IgD-negative memory B cell (primary cell): ENCODE results near the gene NAALADL2. TPM values are rescaled to one million over a fixed set of nuclear protein-coding genes. Genes with fewer than 3 reads are reported as not detected.
"Not testable (repeated sequence)": the region's sequence is repeated elsewhere in the genome, so short reads cannot be mapped to it uniquely, and the experiment has no call there.

Experiments
- H3K27ac Mint-ChIP-seq, 3 donors: one replicate each; pipeline ENCODE4 v1.8.0; 2020 to 2022; ENCODE audit warnings: mild to moderate bottlenecking in 3 of 3, mixed read lengths in 3 of 3, moderate library complexity in 1 of 3
- H3K27me3 Mint-ChIP-seq: one replicate; pipeline ENCODE4 v1.8.0; 2021; ENCODE audit warnings: mixed read lengths
- H3K36me3 Mint-ChIP-seq: one replicate; pipeline ENCODE4 v1.8.0; 2020; ENCODE audit warnings: mild to moderate bottlenecking, mixed read lengths
- H3K4me1 Mint-ChIP-seq, 3 donors: one replicate each; pipeline ENCODE4 v1.8.0; 2020 to 2022; ENCODE audit warnings: mixed read lengths in 3 of 3, mild to moderate bottlenecking in 1 of 3
- H3K4me3 Mint-ChIP-seq, 4 donors: one replicate each; pipeline ENCODE4 v1.8.0; 2020 to 2022; ENCODE audit warnings: mild to moderate bottlenecking in 4 of 4, mixed read lengths in 4 of 4, moderate library complexity in 3 of 4
- H3K9me3 Mint-ChIP-seq, 3 donors: one replicate each; pipeline ENCODE4 v1.8.0; 2020 to 2021; ENCODE audit warnings: mixed read lengths in 3 of 3, mild to moderate bottlenecking in 1 of 3
- polyA plus RNA-seq: library from polyadenylated mRNA; unstranded; fragments of 300-500 nt; fragmentation: Illumina TruSeq; gene quantifications from one replicate; pipeline ENCODE4 v1.2.3, GENCODE V29; 2021

NAALADL2 gene
- polyA plus RNA-seq, 1 donor from 2014 or later, result not detected

GRCh38 chr3:175342196-175342595 lies 483.1 kb downstream of the NAALADL2 start:
- H3K4me3 Mint-ChIP-seq, result no peak overlapping the region
- H3K9me3 Mint-ChIP-seq, result peaks cover 2 to 22% (median 5%) of the 10 kb centered on the region in 3 donors
- H3K27me3 Mint-ChIP-seq, result no peaks in the 10 kb centered on the region
- H3K27ac Mint-ChIP-seq, result no peak overlapping the region
- no peaks in the 10 kb centered on the region for H3K4me1 Mint-ChIP-seq
- no peaks in the 10 kb centered on the region for H3K36me3 Mint-ChIP-seq

GRCh38 chr3:175343946-175344345 lies 484.8 kb downstream of the NAALADL2 start:
- H3K9me3 Mint-ChIP-seq, result peaks cover 1 to 15% (median 4%) of the 10 kb centered on the region in 3 donors

GRCh38 chr3:175346573-175347356 lies 487.6 kb downstream of the NAALADL2 start:
- Mint-ChIP-seq H3K4me1 (no peaks in the 10 kb centered on the region), H3K9me3 (peaks cover 2 to 14% (median 4%) of the 10 kb centered on the region in 3 donors), H3K36me3 (no peaks in the 10 kb centered on the region), H3K4me3 (no peak overlapping the region), H3K27ac (no peak overlapping the region), H3K27me3 (no peaks in the 10 kb centered on the region)

More at GRCh38 chr3:175343946-175344345, 484.8 kb downstream of the NAALADL2 start:
- no peaks in the 10 kb centered on the region for H3K36me3 Mint-ChIP-seq
- H3K27ac Mint-ChIP-seq, result no peak overlapping the region
- H3K4me1 Mint-ChIP-seq, result no peaks in the 10 kb centered on the region
- H3K27me3 Mint-ChIP-seq, result no peaks in the 10 kb centered on the region
- H3K4me3 Mint-ChIP-seq, result no peak overlapping the region

GRCh38 chr3:175349168-175349567 lies 490.0 kb downstream of the NAALADL2 start:
- no peaks in the 10 kb centered on the region for H3K27me3 Mint-ChIP-seq

GRCh38 chr3:175355801-175356335 lies 496.7 kb downstream of the NAALADL2 start:
- H3K4me1 Mint-ChIP-seq, result no peaks in the 10 kb centered on the region
- no peaks in the 10 kb centered on the region for H3K27me3 Mint-ChIP-seq
- no peak overlapping the region for H3K27ac Mint-ChIP-seq

More at GRCh38 chr3:175349168-175349567, 490.0 kb downstream of the NAALADL2 start:
- H3K9me3 Mint-ChIP-seq, result peaks cover 2 to 17% (median 2%) of the 10 kb centered on the region in 3 donors
- H3K4me3 Mint-ChIP-seq, result no peak overlapping the region
- no peaks in the 10 kb centered on the region for H3K4me1 Mint-ChIP-seq
- no peaks in the 10 kb centered on the region for H3K36me3 Mint-ChIP-seq
- no peak overlapping the region for H3K27ac Mint-ChIP-seq

GRCh38 chr3:175356899-175357324 lies 497.8 kb downstream of the NAALADL2 start:
- H3K27me3 Mint-ChIP-seq, result no peaks in the 10 kb centered on the region
- no peaks in the 10 kb centered on the region for H3K36me3 Mint-ChIP-seq
- H3K9me3 Mint-ChIP-seq, result peaks cover 0 to 6% (median 4%) of the 10 kb centered on the region in 3 donors
- H3K4me1 Mint-ChIP-seq, result no peaks in the 10 kb centered on the region
- H3K27ac Mint-ChIP-seq, result no peak overlapping the region
- no peak overlapping the region for H3K4me3 Mint-ChIP-seq

More at GRCh38 chr3:175355801-175356335, 496.7 kb downstream of the NAALADL2 start:
- H3K36me3 Mint-ChIP-seq, result no peaks in the 10 kb centered on the region
- peaks cover 0 to 11% (median 4%) of the 10 kb centered on the region in 3 donors for H3K9me3 Mint-ChIP-seq
- no peak overlapping the region for H3K4me3 Mint-ChIP-seq

GRCh38 chr3:175357758-175358157 lies 498.6 kb downstream of the NAALADL2 start:
- Mint-ChIP-seq H3K9me3 (peaks cover 0 to 8% (median 5%) of the 10 kb centered on the region in 3 donors), H3K27ac (no peak overlapping the region), H3K36me3 (no peaks in the 10 kb centered on the region), H3K4me3 (no peak overlapping the region), H3K27me3 (no peaks in the 10 kb centered on the region), H3K4me1 (no peaks in the 10 kb centered on the region)

GRCh38 chr3:175358935-175359334 lies 499.8 kb downstream of the NAALADL2 start:
- H3K27me3 Mint-ChIP-seq, result no peaks in the 10 kb centered on the region
- no peak overlapping the region for H3K27ac Mint-ChIP-seq
- no peaks in the 10 kb centered on the region for H3K4me1 Mint-ChIP-seq
- H3K4me3 Mint-ChIP-seq, result no peak overlapping the region
- H3K36me3 Mint-ChIP-seq, result no peaks in the 10 kb centered on the region
- peaks cover 0 to 8% (median 7%) of the 10 kb centered on the region in 3 donors for H3K9me3 Mint-ChIP-seq

- not testable (repeated sequence) for H3K4me3 Mint-ChIP-seq
These were observed 511.3 kb downstream of the NAALADL2 start for GRCh38 chr3:175370426-175370825.

GRCh38 chr3:175371187-175371586 lies 512.1 kb downstream of the NAALADL2 start:
- not testable (repeated sequence) for H3K27me3 Mint-ChIP-seq, H3K9me3 Mint-ChIP-seq, H3K36me3 Mint-ChIP-seq, H3K27ac Mint-ChIP-seq, H3K4me3 Mint-ChIP-seq, H3K4me1 Mint-ChIP-seq

More at GRCh38 chr3:175370426-175370825, 511.3 kb downstream of the NAALADL2 start:
- H3K9me3 Mint-ChIP-seq, H3K36me3 Mint-ChIP-seq, H3K4me1 Mint-ChIP-seq, H3K27me3 Mint-ChIP-seq, H3K27ac Mint-ChIP-seq: not testable (repeated sequence)

- Mint-ChIP-seq H3K27ac (no peak overlapping the region), H3K4me3 (no peak overlapping the region), H3K9me3 (peaks cover 0 to 4% (median 0%) of the 10 kb centered on the region in 3 donors), H3K4me1 (no peaks in the 10 kb centered on the region), H3K27me3 (no peaks in the 10 kb centered on the region), H3K36me3 (no peaks in the 10 kb centered on the region)
These were observed 515.6 kb downstream of the NAALADL2 start for GRCh38 chr3:175374705-175375104.

- Mint-ChIP-seq H3K4me1 (no peaks in the 10 kb centered on the region), H3K27ac (no peak overlapping the region), H3K36me3 (no peaks in the 10 kb centered on the region), H3K4me3 (no peak overlapping the region), H3K27me3 (no peaks in the 10 kb centered on the region), H3K9me3 (peaks cover 0 to 4% (median 0%) of the 10 kb centered on the region in 3 donors)
These were observed 519.2 kb downstream of the NAALADL2 start for GRCh38 chr3:175378348-175378747.

- H3K4me3 Mint-ChIP-seq, result no peak overlapping the region
- H3K36me3 Mint-ChIP-seq, result no peaks in the 10 kb centered on the region
- no peak overlapping the region for H3K27ac Mint-ChIP-seq
- no peaks in the 10 kb centered on the region for H3K27me3 Mint-ChIP-seq
- peaks cover 0 to 3% (median 0%) of the 10 kb centered on the region in 3 donors for H3K9me3 Mint-ChIP-seq
- no peaks in the 10 kb centered on the region for H3K4me1 Mint-ChIP-seq
These were observed 522.6 kb downstream of the NAALADL2 start for GRCh38 chr3:175381685-175382084.

GRCh38 chr3:175383371-175383770 lies 524.2 kb downstream of the NAALADL2 start:
- Mint-ChIP-seq H3K27me3 (no peaks in the 10 kb centered on the region), H3K9me3 (peaks cover 0 to 2% (median 0%) of the 10 kb centered on the region in 3 donors), H3K27ac (no peak overlapping the region)

GRCh38 chr3:175383813-175384212 lies 524.7 kb downstream of the NAALADL2 start:
- no peaks in the 10 kb centered on the region for H3K27me3 Mint-ChIP-seq
- peaks cover 0 to 2% (median 0%) of the 10 kb centered on the region in 3 donors for H3K9me3 Mint-ChIP-seq
- no peaks in the 10 kb centered on the region for H3K36me3 Mint-ChIP-seq
- no peak overlapping the region for H3K4me3 Mint-ChIP-seq
- H3K27ac Mint-ChIP-seq, result no peak overlapping the region
- H3K4me1 Mint-ChIP-seq, result no peaks in the 10 kb centered on the region

More at GRCh38 chr3:175383371-175383770, 524.2 kb downstream of the NAALADL2 start:
- Mint-ChIP-seq H3K4me1 (no peaks in the 10 kb centered on the region), H3K36me3 (no peaks in the 10 kb centered on the region), H3K4me3 (no peak overlapping the region)
